Neural cell (in vitro differentiated cells): ENCODE data around the gene RCN2.
A peak's percentile ranks its signal among the peaks of the same experiment; 100 is the strongest.

ENCODE experiments used
- EZH2 ChIP-seq: fragments of 200-600, 300-800 bp; shearing (Covaris generic), sonication (generic); IDR thresholded peaks from 2 replicates; pipeline ENCODE4 v1.6.1; 2014; ENCODE audit warnings: antibody characterized with exemption, low read length, borderline replicate concordance, mild to moderate bottlenecking; ENCODE audit not compliant: insufficient read depth, poor library complexity, severe bottlenecking
- POLR2AphosphoS5 ChIP-seq: IDR thresholded peaks from 2 replicates; pipeline ENCODE4 v1.6.1; 2012
- TF ChIP-seq, protein P1 (sequence below): fragments of 450-650 bp; IDR thresholded peaks from 2 replicates; pipeline ENCODE4 v1.5.1; 2014; ENCODE audit warnings: antibody characterized with exemption, mild to moderate bottlenecking, moderate library complexity; ENCODE audit not compliant: poor library complexity, severe bottlenecking

DNA sequence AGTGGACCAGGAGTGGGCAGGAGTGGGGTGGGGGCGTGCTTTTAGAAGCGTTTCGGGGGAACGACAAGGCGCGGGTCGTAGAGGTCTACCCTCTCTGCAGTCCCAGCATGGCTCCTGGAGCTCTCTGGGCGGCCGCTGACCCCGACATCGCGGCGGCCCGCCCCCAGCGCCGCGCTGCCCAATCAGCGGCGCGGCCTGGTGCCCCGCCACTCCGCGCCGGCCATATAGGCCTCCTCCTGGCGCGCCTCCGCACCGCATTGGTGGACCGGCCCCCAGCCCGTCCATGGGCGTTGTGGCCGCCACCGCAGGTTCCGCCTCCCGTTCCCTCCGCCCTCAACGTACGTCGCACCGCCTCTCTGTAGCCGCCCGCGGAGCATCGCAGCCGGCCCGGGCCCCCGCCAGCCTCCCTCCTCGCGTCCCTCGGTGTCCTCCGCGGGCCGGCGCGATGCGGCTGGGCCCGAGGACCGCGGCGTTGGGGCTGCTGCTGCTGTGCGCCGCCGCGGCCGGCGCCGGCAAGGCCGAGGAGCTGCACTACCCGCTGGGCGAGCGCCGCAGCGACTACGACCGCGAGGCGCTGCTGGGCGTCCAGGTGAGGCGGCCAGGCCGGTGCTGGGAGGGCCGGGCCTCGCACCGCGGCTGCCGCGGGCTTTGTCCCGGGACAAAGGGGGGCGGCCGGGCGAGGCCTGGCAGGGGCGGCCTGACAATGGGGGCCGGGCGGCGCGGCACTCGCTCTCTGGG lies at the start of gene RCN2:
- TF ChIP-seq, protein P1, sequence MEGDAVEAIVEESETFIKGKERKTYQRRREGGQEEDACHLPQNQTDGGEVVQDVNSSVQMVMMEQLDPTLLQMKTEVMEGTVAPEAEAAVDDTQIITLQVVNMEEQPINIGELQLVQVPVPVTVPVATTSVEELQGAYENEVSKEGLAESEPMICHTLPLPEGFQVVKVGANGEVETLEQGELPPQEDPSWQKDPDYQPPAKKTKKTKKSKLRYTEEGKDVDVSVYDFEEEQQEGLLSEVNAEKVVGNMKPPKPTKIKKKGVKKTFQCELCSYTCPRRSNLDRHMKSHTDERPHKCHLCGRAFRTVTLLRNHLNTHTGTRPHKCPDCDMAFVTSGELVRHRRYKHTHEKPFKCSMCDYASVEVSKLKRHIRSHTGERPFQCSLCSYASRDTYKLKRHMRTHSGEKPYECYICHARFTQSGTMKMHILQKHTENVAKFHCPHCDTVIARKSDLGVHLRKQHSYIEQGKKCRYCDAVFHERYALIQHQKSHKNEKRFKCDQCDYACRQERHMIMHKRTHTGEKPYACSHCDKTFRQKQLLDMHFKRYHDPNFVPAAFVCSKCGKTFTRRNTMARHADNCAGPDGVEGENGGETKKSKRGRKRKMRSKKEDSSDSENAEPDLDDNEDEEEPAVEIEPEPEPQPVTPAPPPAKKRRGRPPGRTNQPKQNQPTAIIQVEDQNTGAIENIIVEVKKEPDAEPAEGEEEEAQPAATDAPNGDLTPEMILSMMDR = no peak
- peak; percentile 93 for TF ChIP-seq POLR2AphosphoS5
- no peak for TF ChIP-seq EZH2
